ENCODE results near the gene FITM1. TPM values are rescaled to one million over a fixed set of nuclear protein-coding genes. Genes with fewer than 3 reads are reported as not detected.

FITM1 gene
- polyA plus RNA-seq, 1 donor from 2014 or later = 0.88 TPM

GRCh38 chr14:24149302-24149969, 19.0 kb downstream of the FITM1 start:
- Histone ChIP-seq H3K27me3 (ENCODE audit: insufficient read depth, low read depth, low read length) (no peaks in the 10 kb centered on the region), H3K36me3 (ENCODE audit: insufficient read depth, low read length) (no peaks in the 10 kb centered on the region), H3K4me3 (ENCODE audit: low read length) (no peak overlapping the region), H2AFZ (ENCODE audit: low read depth, low read length) (no peak overlapping the region), H3K27ac (ENCODE audit: low read length) (no peak overlapping the region), H3F3A (ENCODE audit: insufficient read depth, low read length, poor library complexity, severe bottlenecking) (no peaks in the 10 kb centered on the region), H3K9ac (ENCODE audit: low read length) (no peak overlapping the region), H4K20me1 (ENCODE audit: insufficient read depth) (no peaks in the 10 kb centered on the region), H3K4me2 (ENCODE audit: low read length) (no peak overlapping the region), H3K9me3 (ENCODE audit: low read length) (no peaks in the 10 kb centered on the region), H3K79me2 (replicated peaks; ENCODE audit: insufficient read depth, low read length) (peaks cover 9% of the 10 kb centered on the region), H3K9me2 (ENCODE audit: insufficient read depth, low read length) (no peaks in the 10 kb centered on the region)
- TF ChIP-seq TAF1 (IDR thresholded peaks at IDR 0.05; ENCODE audit: low read depth) (no peak), POLR2AphosphoS5 (IDR thresholded peaks at IDR 0.05) (no peak), SMC3 (conservative IDR thresholded peaks at IDR 0.05; ENCODE audit: poor library complexity) (no peak), EP300 (conservative IDR thresholded peaks at IDR 0.05; ENCODE audit: poor library complexity, severe bottlenecking) (no peak), EZH2 (IDR thresholded peaks at IDR 0.05; ENCODE audit: borderline replicate concordance, insufficient read depth, low read length, poor library complexity, severe bottlenecking) (no peak), RAD21 (conservative IDR thresholded peaks at IDR 0.05) (no peak), MXI1 (conservative IDR thresholded peaks at IDR 0.05; ENCODE audit: poor library complexity, severe bottlenecking) (no peak)
- TF ChIP-seq, protein P1, sequence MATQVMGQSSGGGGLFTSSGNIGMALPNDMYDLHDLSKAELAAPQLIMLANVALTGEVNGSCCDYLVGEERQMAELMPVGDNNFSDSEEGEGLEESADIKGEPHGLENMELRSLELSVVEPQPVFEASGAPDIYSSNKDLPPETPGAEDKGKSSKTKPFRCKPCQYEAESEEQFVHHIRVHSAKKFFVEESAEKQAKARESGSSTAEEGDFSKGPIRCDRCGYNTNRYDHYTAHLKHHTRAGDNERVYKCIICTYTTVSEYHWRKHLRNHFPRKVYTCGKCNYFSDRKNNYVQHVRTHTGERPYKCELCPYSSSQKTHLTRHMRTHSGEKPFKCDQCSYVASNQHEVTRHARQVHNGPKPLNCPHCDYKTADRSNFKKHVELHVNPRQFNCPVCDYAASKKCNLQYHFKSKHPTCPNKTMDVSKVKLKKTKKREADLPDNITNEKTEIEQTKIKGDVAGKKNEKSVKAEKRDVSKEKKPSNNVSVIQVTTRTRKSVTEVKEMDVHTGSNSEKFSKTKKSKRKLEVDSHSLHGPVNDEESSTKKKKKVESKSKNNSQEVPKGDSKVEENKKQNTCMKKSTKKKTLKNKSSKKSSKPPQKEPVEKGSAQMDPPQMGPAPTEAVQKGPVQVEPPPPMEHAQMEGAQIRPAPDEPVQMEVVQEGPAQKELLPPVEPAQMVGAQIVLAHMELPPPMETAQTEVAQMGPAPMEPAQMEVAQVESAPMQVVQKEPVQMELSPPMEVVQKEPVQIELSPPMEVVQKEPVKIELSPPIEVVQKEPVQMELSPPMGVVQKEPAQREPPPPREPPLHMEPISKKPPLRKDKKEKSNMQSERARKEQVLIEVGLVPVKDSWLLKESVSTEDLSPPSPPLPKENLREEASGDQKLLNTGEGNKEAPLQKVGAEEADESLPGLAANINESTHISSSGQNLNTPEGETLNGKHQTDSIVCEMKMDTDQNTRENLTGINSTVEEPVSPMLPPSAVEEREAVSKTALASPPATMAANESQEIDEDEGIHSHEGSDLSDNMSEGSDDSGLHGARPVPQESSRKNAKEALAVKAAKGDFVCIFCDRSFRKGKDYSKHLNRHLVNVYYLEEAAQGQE (IDR thresholded peaks at IDR 0.05; ENCODE audit: borderline replicate concordance) = no peak
- TF ChIP-seq, protein P2, sequence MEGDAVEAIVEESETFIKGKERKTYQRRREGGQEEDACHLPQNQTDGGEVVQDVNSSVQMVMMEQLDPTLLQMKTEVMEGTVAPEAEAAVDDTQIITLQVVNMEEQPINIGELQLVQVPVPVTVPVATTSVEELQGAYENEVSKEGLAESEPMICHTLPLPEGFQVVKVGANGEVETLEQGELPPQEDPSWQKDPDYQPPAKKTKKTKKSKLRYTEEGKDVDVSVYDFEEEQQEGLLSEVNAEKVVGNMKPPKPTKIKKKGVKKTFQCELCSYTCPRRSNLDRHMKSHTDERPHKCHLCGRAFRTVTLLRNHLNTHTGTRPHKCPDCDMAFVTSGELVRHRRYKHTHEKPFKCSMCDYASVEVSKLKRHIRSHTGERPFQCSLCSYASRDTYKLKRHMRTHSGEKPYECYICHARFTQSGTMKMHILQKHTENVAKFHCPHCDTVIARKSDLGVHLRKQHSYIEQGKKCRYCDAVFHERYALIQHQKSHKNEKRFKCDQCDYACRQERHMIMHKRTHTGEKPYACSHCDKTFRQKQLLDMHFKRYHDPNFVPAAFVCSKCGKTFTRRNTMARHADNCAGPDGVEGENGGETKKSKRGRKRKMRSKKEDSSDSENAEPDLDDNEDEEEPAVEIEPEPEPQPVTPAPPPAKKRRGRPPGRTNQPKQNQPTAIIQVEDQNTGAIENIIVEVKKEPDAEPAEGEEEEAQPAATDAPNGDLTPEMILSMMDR (IDR thresholded peaks at IDR 0.05; ENCODE audit: poor library complexity, severe bottlenecking) = no peak

- H4K20me1 ChIP-seq (ENCODE audit: insufficient read depth) = no peaks in the 10 kb centered on the region
- no peaks in the 10 kb centered on the region for H3K36me3 ChIP-seq (ENCODE audit: insufficient read depth, low read length)
- H3K27me3 ChIP-seq (ENCODE audit: insufficient read depth, low read depth, low read length) = no peaks in the 10 kb centered on the region
- H3K4me3 ChIP-seq (ENCODE audit: low read length) = no peak overlapping the region
- no peak overlapping the region for H3K9ac ChIP-seq (ENCODE audit: low read length)
- H3K4me2 ChIP-seq (ENCODE audit: low read length) = no peak overlapping the region
- no peak overlapping the region for H2AFZ ChIP-seq (ENCODE audit: low read depth, low read length)
- TF ChIP-seq TAF1 (IDR thresholded peaks at IDR 0.05; ENCODE audit: low read depth) (no peak), SMC3 (conservative IDR thresholded peaks at IDR 0.05; ENCODE audit: poor library complexity) (no peak)
- TF ChIP-seq, protein P1 (IDR thresholded peaks at IDR 0.05; ENCODE audit: borderline replicate concordance) = no peak
- TF ChIP-seq, protein P2 (IDR thresholded peaks at IDR 0.05; ENCODE audit: poor library complexity, severe bottlenecking) = no peak
- no peak overlapping the region for H3K27ac ChIP-seq (ENCODE audit: low read length)
- H3K9me2 ChIP-seq (ENCODE audit: insufficient read depth, low read length) = no peaks in the 10 kb centered on the region
- no peaks in the 10 kb centered on the region for H3F3A ChIP-seq (ENCODE audit: insufficient read depth, low read length, poor library complexity, severe bottlenecking)
- no peaks in the 10 kb centered on the region for H3K9me3 ChIP-seq (ENCODE audit: low read length)
- H3K79me2 ChIP-seq (replicated peaks; ENCODE audit: insufficient read depth, low read length) = peaks cover 9% of the 10 kb centered on the region
Observed at GRCh38 chr14:24150061-24150460, 19.6 kb downstream of the FITM1 start.

All from neural cell (in vitro differentiated cells).